GM15510 (cell line): ENCODE measurements around the gene ZFPM1.

Source experiments
- POLR2A ChIP-seq: IDR thresholded peaks from 3 replicates; pipeline ENCODE4 v1.6.1; 2011; ENCODE audit warnings: borderline replicate concordance; ENCODE audit not compliant: insufficient read length; ENCODE audit errors: extremely low read depth

The ZFPM1 gene

GRCh38 chr16:88473666-88474534 is 20.8 kb downstream of the ZFPM1 start:
- TF ChIP-seq POLR2A = no peak

DNA sequence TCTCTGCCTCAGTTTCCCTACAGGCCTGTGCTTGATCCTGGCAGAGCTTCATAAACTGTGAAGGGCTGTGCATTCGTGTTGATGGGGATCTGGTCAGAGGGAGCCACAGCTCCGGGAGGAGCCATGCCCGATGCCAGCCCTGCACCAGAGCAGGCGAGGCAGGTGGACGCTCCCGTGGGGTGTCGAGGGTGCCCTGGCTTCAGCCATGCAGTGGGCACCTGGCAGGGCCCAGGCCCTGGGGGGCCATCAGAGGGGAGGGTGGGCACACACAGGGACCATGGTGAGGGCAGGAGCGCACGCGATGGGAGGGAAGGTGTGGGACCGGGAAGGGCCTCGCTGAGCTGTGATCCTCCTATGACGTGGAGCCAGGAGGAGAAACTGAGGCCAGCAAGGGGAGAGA is 22.0 kb downstream of the ZFPM1 start:
- no peak for TF ChIP-seq POLR2A

GRCh38 chr16:88476203-88476602 is 23.1 kb downstream of the ZFPM1 start:
- TF ChIP-seq POLR2A = no peak

DNA sequence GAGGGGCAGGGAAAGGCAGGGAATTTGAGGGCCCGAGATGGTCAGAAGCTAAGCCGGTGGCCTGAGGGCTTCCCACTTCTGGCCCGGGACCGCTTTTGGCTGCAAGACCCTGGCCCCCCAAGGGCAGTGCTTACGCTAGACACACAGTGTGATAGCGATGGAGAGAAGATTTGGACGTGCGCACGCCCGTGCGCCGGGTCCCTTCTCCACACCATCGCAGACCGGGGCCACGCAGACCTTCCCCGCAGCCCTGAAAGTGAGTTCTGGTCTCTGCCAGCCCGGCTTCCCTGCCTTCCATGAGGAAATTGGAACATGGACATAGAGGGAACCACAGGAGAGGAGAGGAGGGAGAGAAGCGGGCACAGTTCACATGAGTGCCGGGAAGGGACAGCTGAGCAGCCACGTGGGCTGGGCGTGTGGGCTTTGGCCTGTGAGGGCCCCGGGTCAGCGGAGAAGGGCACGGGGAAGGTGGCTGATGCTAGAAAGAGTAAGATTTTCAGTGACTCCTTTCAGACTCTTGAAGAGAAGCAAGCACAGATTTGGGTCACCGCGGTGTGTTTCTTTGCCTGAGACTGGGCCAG is 23.8 kb downstream of the ZFPM1 start:
- no peak for TF ChIP-seq POLR2A

- TF ChIP-seq POLR2A = no peak
Measured at GRCh38 chr16:88477631-88478519, 24.8 kb downstream of the ZFPM1 start.

DNA sequence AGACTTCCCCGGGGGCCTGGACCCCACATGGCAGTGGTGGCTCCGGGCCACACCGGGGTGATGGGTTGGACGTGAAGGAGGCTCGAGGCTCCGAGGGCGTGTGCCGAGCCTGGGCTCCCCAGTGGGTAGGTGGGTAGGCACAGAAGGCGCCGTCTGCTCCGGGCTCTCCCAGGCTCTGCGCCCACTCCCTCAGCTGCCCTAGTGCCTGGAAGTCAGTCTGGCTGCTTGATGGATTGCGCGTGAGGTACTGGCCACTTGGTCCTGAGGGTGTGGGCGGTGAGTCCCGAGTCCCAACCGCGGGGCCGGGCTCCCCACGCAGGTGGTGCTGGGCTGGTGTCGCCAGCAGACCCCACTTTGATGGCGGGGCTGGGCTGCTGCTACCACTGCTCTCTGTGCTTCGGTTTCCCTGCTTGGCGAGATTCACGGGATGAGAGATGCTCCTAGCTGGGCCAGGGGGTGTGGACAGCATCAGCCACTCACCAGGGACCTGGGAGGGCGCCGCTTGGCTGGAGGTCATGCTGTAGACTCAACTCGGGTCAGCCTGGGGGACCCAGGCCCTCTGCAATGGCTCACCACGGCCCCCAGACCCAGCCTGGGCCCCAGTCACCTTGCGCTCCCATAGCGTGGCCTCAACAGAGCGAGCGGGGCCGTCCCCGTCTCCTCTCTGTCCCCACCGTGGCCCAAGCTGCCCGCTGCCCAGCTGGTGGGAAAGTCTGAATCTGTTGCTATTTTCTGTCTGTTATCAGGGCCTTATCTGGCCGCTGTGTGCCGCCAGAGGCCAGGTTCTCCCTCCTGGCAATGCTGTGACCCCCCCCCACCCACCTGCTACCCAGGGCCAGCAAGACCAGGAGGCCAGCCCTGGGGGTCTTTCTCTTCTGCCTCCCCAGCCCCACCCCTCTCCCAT is 26.1 kb downstream of the ZFPM1 start:
- TF ChIP-seq POLR2A = no peak

DNA sequence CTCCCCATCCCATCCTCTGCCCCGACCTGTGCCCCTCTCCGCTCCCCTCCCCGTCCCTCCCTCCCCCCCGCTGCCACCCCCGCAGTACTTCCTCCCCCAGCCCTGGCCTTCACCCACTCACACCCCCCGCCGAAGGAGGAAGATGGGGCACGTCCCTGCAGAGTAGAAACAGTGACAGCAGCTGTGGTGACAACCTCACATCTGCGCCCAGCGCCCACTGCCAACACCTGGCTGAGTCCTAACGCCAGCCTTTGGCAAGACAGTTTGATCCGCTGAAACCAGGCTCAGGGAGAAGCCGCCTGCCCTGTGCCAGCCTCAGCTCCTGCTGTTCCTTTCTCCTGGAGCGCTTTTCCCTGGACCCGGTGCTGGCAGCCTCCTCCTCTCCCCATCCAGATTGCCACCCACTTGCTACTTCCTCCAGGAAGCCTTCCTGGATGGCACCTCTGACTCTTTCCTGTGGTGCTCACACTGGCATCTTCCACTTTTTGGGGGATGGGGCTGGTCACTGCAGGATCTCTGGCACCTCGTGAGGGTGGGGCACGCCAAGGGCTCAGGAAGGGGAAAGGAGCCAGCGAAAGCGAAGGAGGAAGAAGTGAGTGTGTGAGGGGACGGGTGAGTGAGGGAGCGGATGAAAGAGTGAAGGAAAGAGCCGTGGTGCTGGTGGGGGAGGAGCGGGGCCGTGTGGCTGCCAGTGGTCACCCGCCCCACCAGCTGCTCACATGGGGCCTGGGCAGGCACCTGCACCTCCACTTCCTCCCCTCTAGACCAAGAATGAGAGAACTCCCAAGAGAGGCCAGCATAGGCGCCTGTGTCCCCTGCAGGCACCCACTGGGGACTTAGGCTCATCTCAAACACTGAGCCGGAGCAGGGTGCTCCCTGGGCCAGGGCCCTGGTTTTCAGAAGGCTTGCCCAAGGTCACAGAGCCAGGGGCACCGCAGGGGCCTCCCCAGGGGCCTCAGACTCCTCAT is 27.0 kb downstream of the ZFPM1 start:
- TF ChIP-seq POLR2A = no peak

- no peak for TF ChIP-seq POLR2A
Measured at GRCh38 chr16:88480829-88481228, 27.7 kb downstream of the ZFPM1 start.

DNA sequence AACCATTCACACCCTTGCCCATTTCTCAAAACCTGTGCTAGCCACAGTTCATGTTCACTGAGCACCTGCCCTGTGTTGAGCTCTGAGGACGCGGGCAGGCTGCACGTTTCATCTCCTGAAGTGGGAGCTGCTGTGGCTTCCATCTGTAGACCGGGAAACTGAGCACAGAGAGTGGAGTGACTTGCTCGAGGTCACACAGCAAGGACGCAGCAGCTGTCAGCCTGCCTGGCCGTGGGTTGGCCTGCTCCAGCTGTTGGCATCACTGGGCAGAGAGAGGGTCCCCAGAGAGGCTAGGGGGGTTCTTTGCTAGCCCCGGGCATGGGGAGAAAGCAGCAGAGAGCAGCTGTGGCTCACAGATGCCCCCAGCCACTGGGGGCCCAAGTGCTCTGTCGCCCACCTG is 28.8 kb downstream of the ZFPM1 start:
- no peak for TF ChIP-seq POLR2A

- no peak for TF ChIP-seq POLR2A
Measured at GRCh38 chr16:88482630-88483391, 29.7 kb downstream of the ZFPM1 start.

GRCh38 chr16:88483392-88483641 is 30.2 kb downstream of the ZFPM1 start:
- no peak for TF ChIP-seq POLR2A

DNA sequence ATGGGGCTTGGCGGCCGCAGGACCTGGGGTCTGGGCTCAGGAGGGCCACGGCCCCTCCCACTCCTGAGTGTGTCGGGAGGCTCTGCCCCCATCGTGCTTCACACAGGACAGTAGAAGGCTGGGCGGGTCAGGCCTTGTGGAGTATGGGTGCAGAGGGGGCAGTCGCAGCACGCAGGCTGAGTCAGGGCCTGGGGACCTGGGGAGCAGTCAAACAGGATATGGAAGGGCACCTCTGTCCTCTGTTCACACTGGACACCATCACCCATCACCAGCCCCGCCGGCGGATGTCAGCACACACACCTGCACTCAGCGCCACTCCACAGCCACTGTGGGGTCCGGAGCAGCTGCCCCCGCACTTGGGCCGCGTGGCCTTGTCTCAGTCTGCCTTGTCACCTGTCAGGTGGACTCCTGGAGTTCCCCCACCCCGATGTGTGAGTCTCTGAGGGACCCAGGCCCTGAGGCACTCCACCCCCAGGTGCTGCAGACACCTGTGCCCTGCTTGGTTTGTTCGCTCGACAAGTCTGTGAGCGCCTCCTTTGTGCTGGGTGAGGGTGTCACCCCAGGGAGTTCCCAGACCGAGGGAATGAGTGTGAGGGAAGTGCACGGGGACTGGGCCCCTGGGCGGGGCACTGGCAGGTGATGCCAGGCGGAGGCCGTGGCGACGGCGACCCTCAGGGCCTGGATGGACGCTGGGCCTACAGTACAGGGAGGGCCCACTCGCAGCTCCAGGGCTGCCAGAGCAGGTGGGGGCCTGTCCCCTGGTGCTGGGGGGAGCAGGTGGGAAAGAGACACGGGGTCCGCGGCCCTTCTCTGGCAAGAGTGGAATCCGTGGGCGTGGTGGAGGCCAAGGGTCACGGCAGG is 31.7 kb downstream of the ZFPM1 start:
- no peak for TF ChIP-seq POLR2A

DNA sequence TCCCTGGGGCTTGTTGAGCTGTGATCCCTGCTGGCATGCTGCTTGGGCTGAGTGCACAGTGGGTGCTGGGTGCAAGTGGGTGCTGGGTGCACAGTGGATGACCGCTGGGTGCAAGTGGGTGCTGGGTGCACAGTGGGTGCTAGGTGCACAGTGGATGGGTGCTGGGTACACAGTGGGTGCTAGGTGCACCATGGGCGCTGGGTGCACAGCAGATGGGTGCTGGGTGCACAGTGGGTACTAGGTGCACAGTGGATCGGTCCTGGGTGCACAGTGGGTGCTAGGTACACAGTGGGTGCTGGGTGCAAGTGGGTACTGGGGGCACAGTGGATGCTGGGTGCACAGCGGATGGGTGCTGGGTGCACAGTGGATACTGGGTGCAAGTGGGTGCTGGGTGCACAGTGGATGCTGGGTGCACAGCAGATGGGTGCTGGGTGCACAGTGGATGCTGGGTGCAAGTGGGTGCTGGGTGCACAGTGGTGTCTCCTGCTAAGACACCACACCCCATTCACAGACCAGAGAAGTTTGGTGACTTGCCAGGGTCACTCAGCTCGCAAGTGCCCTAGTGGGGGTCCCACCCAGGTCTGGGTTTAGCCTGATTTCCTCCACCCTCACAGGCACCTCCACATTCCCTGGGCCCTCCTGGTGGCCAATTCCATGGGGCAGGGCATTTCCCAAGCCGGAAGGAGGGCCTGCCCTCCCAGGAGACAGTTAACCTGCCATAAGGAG is 33.5 kb downstream of the ZFPM1 start:
- no peak for TF ChIP-seq POLR2A
